Islet precursor cell (in vitro differentiated cells): ENCODE measurements around the gene IGFALS.

Experiments used
- DNase-seq: peaks from one replicate; pipeline ENCODE4 v3.0.0-alpha.2; 2018

Gene IGFALS

DNA sequence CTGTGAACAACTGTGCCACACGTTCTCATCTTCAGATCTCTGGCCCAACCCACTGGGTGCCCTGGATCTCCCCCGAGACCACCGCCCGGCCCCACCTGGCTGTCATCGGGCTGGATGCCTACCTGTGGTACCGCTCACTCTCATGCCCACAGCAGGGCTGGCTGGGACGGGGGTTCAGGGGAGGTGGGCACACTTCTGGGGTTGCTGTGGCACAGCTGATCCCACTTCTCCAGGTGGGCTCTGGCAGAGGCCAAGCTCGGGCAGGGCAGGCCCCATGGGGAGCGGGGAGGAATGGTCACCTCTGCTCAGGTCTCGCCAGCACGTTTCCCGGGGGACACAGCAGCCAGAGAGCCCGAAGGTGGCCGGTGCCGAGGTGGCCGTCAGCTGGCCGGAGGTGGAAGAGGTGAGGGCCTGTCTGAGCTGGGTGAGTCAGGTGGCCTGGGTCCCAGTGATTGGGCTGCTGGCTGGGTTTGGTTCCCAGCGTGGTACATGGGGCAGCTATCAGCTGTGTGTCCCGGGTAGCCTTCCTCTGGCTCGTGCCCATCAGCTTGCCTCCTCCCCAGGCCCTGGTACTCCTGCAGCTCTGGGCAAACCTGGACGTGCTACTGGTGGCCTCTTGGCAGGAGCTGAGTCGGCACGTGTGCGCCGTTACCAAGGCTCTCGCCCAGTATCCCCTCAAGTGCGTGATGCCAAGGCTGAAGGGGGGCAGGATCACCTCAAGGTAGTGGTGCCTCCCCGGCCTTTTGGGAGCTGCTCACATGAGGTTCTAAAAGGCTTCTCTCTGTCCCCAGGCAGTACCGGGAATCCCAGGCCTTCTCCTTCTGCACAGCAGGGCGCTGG, 18.3 kb downstream of the IGFALS start:
- DNase-seq = no peak

DNA sequence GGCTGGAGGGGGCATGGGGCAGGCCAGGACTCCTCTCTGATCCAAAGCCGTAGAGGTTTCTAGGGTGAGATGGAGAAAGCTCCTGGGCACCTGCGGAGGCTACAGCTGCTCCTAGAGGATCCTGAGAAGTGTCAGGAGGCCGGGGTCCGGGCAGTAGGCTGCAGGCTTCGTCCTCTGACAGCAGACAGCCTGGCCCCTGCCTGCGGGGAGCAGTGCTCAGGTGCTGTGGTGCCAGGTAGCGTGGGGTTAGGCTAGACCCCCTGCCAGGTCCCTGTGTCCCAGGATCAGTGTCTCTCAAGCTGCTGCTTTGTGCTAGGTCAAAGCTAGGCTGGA, 19.1 kb downstream of the IGFALS start:
- no peak for DNase-seq

DNA sequence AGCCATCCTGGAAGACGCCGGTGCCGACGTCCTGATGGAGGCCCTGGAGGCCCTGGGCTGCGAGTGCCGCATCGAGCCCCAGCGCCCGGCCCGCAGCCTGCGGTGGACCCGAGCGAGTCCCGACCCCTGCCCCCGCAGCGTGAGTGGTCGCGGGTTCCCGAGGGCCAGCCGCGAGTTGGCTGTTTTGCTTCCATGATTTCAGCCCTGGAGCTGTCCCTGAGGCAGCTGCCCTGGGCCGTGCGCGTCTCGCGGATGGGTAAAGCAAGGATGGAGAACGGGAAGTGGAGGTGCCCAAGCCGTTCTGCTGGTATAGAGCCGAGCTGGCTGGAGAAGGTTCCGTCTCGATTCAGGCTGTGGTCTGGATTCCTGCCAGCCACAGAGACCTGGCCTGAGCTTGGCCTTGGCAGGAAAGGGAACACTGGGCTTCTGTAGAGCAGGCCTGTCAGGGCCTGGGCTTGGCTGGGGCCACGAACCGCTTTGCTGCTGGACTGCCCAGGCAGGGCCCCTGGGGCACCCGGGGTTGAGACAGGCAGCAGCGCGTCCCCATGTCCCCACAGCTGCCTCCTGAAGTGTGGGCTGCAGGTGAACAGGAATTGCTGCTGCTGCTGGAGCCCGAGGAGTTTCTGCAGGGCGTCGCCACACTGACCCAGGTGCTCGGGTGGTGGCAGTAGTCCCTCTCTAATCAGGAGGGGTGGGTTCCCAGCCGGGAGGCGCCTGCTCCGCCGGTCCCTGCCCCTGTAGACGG, 19.6 kb downstream of the IGFALS start:
- DNase-seq = no peak

DNA sequence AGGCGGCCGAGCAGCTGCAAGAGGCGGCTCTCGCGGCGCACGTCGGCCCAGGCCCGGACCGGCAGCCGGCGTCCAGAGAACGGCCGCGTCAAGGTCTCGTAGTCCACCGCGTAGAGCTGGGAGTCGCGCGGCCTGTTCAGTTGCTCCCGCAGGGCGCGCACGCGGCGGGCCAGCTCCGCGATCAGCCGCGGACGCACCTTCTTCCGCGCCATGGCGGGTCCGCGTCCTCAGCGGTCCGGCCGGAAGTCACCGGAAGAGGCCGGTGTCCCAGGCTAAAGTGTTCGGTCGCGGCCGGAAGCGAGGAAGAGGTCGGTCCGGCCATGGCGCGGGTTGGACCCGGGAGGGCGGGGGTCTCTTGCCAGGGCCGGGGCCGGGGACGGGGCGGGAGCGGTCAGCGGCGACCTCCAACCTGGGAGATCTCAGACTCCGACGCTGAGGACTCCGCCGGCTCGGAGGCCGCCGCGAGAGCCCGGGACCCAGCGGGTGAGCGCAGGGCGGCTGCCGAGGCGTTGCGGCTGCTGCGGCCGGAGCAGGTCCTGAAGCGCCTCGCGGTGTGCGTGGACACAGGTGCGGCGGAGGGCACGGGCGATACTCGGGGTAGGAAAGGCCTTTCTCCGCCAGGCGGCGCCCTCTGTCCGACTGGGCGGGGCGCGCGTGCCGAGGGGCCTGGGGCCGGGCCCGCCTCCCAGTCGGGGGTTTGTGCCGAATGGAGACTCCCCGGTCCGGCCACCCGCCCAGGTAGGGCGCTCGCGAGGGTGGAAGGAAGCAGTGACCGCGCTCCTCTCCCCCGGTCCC, 20.4 kb downstream of the IGFALS start, which contains the start of gene MRPS34:
Gene MRPS34, minus strand, starts transcription at position 227 of the 795 bp plus-strand sequence. Its CDS starts 15 bp downstream, at position 212.
- DNase-seq = peak; percentile 93

DNA sequence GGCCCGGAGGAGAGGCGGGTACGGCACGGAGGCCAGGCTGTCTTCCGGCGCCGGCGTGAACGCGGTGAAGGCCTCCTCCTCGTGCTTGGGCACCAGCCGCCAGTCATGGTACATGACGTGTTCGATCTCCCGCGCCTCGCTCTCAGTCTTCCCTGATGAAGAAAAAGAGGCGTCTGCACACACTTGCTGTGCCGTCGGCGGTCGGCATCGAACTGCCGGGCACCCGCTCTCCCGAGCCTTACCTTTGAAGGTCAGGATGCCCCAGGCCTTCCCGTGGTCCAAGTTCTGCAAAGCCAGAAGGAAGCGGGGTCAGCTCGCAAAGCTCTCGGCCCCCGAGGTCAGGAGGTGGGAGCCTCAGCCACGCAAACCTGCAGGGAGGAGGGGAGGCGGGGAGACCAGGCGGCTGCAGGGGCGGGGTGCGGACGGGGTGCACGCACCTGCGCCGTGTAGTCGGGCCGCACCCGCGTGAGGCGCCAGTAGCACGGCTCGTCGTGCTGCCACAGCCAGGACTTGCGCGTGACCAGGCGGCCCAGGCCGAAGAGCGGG, 21.1 kb downstream of the IGFALS start, which contains the start of gene EME2:
Gene EME2, plus strand, starts transcription at position 449 of the 546 bp plus-strand sequence. CDS start 418 bp downstream, outside the sequence.
- DNase-seq = no peak

DNA sequence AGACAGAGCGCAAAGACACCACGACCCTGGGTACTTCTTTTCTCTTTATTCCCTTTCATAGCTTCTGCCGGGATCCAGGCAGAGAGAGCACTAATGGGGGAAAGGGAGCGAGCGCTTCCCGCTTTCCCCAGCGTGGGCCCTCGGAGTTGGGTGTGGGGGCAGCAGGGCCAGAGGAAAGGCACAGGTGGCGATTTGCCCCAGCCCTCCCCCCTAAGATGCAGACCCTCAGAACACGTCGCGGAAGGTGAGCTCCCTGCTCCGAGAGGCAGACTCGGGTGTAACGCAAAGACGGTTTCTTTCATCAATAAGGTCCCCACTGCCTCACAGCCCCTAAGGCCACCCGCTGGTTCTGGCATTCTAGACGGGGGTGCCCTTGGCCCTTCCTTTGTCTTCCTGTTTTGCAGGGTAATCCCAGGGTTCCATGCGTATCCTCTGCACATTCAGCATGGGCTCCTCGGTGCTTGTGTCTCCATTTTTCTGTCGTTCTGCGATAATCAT, 21.6 kb downstream of the IGFALS start:
- no peak for DNase-seq

DNA sequence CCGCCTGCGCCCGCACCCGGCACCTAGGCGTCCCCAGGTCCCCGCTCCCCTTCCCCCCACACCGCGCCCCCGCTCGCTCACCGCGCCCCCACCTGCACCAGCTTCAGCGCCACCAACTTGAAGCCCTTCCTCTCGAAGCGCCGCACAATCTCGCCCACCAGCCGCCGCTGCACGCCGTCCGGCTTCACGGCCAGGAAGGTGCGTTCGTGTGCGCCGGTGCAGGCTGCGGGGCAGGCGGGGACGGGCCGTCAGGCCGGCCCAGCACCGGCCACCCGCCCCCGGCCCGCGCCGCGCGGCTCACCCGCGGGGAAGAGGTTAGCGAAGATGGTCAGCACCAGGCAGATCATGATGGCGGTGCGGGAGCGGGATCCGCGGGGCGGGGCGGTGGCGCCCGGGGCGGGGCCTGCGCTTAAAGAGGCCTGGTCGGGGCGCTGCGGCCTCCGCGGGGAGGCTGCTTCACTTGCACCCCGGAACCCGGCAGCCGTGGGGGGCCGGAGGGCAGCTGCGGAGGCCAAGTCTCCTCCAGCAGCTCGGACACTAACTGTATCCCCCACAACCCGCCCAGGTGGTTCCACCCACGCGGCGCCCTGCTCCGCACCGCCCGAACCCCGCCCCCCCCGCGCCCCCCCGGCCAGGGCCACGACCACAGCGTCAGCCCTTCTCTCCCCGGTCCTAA, 22.2 kb downstream of the IGFALS start, which contains the start of gene NME3:
Gene NME3, minus strand, starts transcription at position 356 of the 676 bp plus-strand sequence. Its CDS starts 9 bp downstream, at position 347.
- DNase-seq = peak; percentile 77

DNA sequence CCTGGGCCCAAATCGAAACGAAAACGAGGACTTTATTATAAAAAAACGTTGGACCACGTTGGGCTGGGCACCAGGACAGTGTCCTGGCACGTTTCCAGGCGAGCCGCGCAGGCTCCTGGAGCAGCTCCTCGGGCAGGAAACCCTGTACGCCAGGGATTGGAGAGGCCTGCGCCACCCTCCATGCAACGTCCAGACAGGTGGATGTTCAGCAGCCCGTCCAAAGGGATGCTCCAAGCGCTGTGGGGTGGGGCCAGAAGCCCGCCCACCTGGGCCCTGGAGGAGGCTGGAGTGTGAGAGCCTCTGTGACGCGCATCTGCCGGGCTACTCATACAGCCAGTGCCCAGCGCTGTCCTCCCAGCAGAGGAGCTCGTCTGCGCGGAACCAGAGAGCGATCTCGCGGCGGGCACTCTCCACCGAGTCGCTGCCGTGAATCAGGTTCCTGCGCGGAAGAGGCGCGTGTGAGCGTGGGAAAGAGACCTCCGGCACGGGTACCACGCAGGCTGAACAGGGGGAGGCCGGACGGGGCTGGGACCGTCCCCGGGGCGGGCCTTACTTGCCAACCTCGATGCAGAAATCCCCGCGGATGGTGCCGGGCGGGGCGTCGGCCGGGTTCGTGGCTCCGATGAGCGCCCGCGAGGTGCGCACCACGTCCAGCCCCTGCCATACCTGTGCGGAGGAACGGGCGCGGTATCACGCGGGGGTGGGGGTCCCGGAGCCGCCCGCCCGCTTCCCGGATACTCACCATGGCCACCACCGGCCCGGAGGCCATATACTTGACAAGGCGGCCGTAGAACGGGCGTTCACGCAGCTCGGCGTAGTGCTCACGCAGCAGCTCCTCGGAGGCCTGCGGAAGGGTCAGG, 22.9 kb downstream of the IGFALS start:
- DNase-seq = peak; percentile 83

DNA sequence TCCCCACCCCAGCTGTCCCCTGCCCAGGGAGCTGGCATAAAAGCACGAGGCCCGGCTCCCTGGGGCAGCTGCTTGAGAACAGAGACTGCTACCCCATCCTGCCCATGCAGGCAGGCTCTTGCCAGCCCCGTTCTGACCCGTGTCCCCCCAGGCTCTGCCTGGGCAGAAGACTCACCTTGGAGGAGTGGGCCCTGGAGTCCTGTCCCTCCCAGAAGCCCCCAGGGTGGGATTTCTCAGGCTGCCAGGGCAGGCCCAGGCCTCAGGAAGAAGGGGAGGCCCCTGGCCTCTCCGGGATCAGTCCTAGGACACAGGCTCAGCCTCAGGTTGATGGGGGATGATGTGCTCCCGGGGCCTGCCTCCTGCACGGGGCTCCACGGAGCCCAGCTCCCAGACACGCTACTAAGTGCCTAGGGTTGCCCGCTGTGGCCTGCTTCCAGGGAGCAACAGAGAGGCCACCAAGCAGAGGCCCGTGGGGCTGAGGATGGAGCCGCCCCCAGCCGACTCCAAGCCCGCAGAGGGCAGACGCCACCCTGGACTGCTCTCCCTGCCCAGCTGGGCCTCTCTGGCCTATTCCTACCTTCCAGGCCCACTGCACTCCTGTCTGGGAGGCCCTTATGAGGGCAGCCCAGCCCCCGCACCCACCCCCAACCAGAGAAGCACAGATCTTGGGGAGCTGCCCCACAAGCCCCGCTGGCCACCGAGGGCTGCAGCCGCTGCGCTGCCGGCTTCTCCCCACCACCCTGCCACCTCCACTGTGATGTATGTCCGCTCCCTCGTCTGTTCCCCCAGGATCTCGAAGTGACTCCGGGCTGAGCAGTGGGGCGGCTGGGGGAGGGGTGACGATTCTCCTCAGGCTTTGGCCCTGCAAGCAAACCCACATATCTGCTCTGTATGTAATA, 23.9 kb downstream of the IGFALS start:
- DNase-seq = no peak

DNA sequence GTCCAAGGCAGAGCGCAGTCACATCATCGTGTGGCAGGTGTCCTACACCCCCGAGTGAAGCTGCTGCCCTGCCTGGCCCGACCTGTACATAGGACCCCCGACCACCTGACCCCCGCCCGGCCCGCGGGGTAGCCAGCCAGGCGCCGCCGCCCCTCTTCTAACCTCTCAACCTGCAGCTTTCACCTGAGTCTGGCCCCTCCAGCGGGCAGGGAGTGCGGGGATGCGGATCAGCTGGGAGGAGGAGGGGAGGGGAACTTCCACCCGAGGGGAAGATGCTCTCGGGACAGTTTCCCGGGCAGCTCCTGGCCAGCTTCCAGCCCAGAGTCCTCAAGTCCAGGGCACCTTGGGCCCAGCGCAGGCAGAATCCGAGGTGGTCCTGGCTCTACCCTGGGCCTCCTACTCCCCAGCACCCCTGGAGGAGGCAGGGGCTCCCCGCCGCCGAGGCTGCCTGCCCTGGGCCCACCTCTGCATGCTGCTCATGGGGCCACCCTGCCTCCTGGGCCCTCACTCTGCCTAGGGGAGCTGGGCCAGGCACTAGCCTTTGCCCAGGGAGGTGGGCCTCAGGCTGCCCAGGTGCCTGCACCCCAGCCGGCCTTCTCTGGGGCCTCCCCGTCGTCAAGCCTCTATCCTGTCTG, 24.6 kb downstream of the IGFALS start:
- DNase-seq = no peak

DNA sequence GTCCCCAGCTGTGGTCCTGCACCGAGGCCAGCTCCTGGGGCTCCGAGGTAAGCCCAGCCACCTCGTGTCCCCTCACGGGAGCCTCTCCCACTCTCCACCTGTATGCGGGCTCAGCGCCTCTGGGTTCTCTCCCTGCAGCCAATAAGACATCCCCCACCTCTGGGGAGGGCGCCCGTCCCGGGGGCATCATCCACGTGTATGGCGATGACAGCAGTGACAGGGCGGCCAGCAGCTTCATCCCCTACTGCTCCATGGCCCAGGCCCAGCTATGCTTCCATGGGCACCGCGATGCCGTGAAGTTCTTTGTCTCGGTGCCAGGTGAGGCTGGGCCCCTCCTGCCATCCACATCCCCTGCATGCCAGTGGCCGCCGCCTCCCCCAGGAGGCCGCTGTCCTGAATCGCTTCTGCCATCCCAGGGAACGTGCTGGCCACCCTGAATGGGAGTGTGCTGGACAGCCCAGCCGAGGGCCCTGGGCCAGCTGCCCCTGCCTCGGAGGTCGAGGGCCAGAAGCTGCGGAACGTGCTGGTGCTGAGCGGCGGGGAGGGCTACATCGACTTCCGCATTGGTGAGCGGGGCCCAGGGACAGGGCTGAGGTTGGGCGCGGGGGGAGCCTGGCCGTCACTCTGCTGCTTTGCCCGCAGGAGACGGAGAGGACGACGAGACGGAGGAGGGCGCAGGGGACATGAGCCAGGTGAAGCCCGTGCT, 25.3 kb downstream of the IGFALS start:
- DNase-seq = no peak

DNA sequence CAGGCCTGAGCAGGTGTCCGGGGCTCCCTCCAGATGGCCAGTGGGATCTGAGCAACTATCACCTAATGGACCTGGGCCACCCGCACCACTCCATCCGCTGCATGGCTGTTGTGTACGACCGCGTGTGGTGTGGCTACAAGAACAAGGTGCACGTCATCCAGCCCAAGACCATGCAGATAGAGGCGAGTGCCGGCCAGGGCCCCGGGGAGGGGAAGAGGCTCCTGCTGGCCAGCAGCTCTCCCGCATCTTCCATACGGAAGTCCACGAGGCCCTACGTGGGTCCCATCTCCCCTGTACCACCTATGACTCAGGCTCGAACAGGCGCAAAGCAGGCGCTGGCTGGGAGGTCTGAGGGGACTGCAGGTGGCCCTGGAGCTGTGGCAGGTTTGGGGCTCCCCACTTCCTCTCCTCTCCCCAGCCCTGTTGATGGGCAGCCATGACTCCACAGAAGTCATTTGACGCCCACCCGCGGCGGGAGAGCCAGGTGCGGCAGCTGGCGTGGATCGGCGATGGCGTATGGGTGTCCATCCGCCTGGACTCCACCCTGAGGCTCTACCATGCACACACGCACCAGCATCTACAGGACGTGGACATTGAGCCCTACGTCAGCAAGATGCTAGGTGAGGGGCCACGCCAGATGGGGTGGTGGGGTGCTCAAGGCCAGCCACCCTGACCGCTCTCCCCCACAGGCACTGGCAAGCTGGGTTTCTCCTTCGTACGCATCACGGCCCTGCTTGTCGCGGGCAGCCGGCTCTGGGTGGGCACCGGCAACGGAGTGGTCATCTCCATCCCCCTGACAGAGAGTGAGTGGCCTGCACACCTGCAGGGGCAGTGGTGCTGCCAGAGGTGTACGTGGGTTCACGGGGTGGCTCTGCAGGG, 26.1 kb downstream of the IGFALS start:
- no peak for DNase-seq

DNA sequence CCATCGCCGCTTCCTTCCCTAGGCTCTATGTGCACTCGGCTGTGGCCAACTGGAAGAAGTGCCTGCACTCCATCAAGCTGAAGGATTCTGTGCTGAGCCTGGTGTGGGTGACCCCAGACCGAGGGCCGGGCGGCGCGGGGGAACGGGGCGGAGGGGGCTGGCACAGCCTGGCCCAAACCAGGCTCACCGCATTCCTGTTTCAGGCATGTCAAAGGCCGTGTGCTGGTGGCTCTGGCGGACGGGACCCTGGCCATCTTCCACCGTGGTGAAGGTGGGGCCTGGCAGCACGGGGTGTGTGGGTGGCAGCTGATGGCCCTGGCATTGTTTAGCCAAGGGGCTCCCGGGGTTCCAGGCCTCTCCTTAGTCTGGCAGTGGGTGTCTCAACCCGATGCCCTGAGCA, 26.8 kb downstream of the IGFALS start:
- no peak for DNase-seq

DNA sequence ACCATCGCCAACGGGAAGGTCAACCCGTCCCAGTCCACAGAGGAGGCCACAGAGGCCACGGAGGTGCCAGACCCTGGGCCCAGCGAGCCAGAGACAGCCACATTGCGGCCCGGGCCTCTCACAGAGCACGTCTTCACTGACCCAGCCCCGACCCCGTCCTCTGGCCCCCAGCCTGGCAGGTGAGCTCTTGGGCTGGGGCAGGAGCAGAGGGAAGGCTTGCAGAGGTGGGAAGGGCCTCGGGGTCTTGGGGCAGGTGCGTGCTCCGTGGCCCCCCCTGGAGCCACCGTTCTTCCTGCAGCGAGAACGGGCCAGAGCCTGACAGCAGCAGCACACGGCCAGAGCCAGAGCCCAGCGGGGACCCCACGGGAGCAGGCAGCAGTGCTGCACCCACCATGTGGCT, 27.3 kb downstream of the IGFALS start:
- DNase-seq = no peak

DNA sequence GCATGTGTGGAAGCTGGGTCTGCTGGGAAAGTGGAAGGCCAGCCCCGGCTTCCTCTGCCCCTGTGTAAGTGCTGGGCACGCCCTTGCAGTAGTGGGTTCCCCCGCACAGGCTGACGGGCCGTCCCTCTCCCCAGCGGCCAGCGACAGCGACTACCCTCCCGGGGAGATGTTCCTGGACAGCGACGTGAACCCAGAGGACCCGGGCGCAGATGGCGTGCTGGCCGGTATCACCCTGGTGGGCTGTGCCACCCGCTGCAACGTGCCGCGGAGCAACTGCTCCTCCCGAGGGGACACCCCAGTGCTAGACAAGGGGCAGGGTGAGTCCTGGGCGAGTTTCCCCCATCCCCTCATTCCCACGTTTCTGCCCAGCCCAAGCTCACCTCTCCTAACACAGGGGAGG, 27.7 kb downstream of the IGFALS start:
- DNase-seq = no peak

DNA sequence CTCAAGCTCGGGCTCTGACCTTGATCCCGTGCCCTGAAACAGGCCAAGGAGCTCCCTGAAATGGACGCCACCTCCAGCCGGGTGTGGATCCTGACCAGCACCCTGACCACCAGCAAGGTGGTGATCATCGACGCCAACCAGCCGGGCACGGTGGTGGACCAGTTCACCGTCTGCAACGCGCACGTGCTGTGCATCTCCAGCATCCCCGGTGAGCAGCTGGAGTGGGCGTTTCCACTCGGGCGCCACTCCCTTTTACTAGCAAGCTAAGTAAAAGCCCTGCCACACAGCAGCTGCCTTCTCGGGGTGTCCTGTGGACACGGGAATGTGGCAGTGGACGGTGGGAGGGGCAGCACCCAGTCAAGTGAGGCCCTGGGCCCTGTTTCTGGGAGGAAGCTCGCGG, 28.5 kb downstream of the IGFALS start:
- DNase-seq = no peak
